GM12878 (cell line): ENCODE measurements around the gene PPP1R1B. TPM values are rescaled to one million over a fixed set of nuclear protein-coding genes. Genes with fewer than 3 reads are reported as not detected.

Source experiments
- ATAC-seq: fragments of 200-7000 bp; cut with Tn5 transposase; 3 replicates; pipeline ENCODE4 v1.9.1; 2020; ENCODE audit warnings: mild to moderate bottlenecking, moderate library complexity
- BruUV-seq: library from RNA; stranded (reverse); fragments of 400-500 nt; replicated peaks from 2 replicates; lab custom pipeline; 2021; lab: Mats Ljungman, UMichigan
- CTCF ChIA-PET: fragments of 300-600 bp; sonication (Branson Sonifier 250); formaldehyde crosslinking; extraction: SDS; loops from one replicate; lab custom pipeline; 2021; ENCODE audit warnings: inconsistent platforms; lab: Yijun Ruan, JAX
- POLR2A ChIA-PET: fragments of 350-600 bp; formaldehyde crosslinking; extraction: SDS; loops from one replicate; lab custom pipeline; 2021; ENCODE audit warnings: inconsistent platforms; lab: Charles Lee
- RAD21 ChIA-PET: fragments of 300-600 bp; sonication (Branson Sonifier 250); formaldehyde crosslinking; loops from one replicate; lab custom pipeline; 2023; ENCODE audit warnings: antibody characterized with exemption; ENCODE audit not compliant: unreplicated experiment; lab: Charles Lee
- SMC1A ChIA-PET: fragments of 300-600 bp; sonication (Branson Sonifier 250); formaldehyde crosslinking; loops from one replicate; lab custom pipeline; 2023; ENCODE audit not compliant: unreplicated experiment, uncharacterized antibody; lab: Charles Lee
- DNase-seq: peaks from one replicate; pipeline ENCODE4 v3.0.0-alpha.2; 2011; ENCODE audit warnings: low read depth, low spot score
- FAIRE-seq: peaks from 3 replicates; lab custom pipeline; 2011; peaks lifted over from hg19 to GRCh38; lab: Jason Lieb, UNC
- H2AFZ ChIP-seq: 2 replicates; pipeline ENCODE4 v1.6.0; 2011; ENCODE audit warnings: low read depth, low read length, control low read depth; ENCODE audit not compliant: control insufficient read depth
- H3K27ac ChIP-seq: 2 replicates; pipeline ENCODE4 v1.5.1; 2011; ENCODE audit warnings: control low read depth; ENCODE audit not compliant: control insufficient read depth, insufficient read depth
- H3K27me3 ChIP-seq, 2 experiments: replicated peaks in 1 of 2; 2 replicates each; pipeline versions ENCODE4 v1.6.0 to v1.6.1; 2011; ENCODE audit warnings: low read length in 1 of 2; ENCODE audit not compliant: control insufficient read depth in 2 of 2, insufficient read depth in 2 of 2
- H3K36me3 ChIP-seq, 2 experiments: 2 replicates each; pipeline ENCODE4 v1.5.1; 2011; ENCODE audit warnings: low read length in 1 of 2; ENCODE audit not compliant: control insufficient read depth in 2 of 2, insufficient read depth in 2 of 2
- H3K4me1 ChIP-seq: 2 replicates; pipeline ENCODE4 v1.6.1; 2011; ENCODE audit warnings: mild to moderate bottlenecking, low read length, moderate library complexity, mixed read lengths; ENCODE audit not compliant: control insufficient read depth, insufficient read depth
- H3K4me2 ChIP-seq: 2 replicates; pipeline ENCODE4 v1.6.0; 2011; ENCODE audit warnings: control low read depth; ENCODE audit not compliant: control insufficient read depth, insufficient read depth
- H3K4me3 ChIP-seq: fragments of 200-600 bp; sonication (generic); 2 replicates; pipeline ENCODE4 v1.5.1; 2016
- H3K79me2 ChIP-seq: 2 replicates; pipeline ENCODE4 v1.6.0; 2011; ENCODE audit warnings: low read length; ENCODE audit not compliant: control insufficient read depth, insufficient read depth
- H3K9ac ChIP-seq: 2 replicates; pipeline ENCODE4 v1.8.0; 2011; ENCODE audit warnings: low read length, control low read depth, mixed read lengths; ENCODE audit not compliant: control insufficient read depth, insufficient read depth
- H3K9me3 ChIP-seq: replicated peaks from 3 replicates; pipeline ENCODE4 v1.5.1; 2011; ENCODE audit warnings: mild to moderate bottlenecking, low read length; ENCODE audit not compliant: control insufficient read depth, insufficient read depth
- H4K20me1 ChIP-seq: 2 replicates; pipeline ENCODE4 v1.6.0; 2011; ENCODE audit not compliant: control insufficient read depth, insufficient read depth
- CHD1 ChIP-seq: IDR thresholded peaks from 2 replicates; pipeline ENCODE4 v1.6.1; 2012; ENCODE audit warnings: low read depth, low read length, improper control_type of control experiment
- EZH2 ChIP-seq: IDR thresholded peaks from 2 replicates; pipeline ENCODE4 v1.6.1; 2012; ENCODE audit warnings: low read depth, mild to moderate bottlenecking, control low read depth, inconsistent platforms, low read length, borderline replicate concordance; ENCODE audit not compliant: control insufficient read depth
- FOS ChIP-seq: IDR thresholded peaks from 3 replicates; pipeline ENCODE4 v1.6.1; 2011; ENCODE audit warnings: borderline replicate concordance; ENCODE audit not compliant: insufficient read length; ENCODE audit errors: extremely low read depth
- GATAD2B ChIP-seq: fragments of 450-650 bp; conservative IDR thresholded peaks from 2 replicates; pipeline ENCODE4 v1.6.1; 2017; ENCODE audit warnings: low read depth, mild to moderate bottlenecking, moderate library complexity
- HDAC6 ChIP-seq: fragments of 200-600 bp; sonication (generic); IDR thresholded peaks from one replicate; pipeline ENCODE4 v1.8.0; 2017; ENCODE audit warnings: antibody characterized with exemption; ENCODE audit not compliant: unreplicated experiment
- IRF5 ChIP-seq: fragments of 450-650 bp; IDR thresholded peaks from 2 replicates; pipeline ENCODE4 v1.6.1; 2017; ENCODE audit warnings: borderline replicate concordance
- JUND ChIP-seq: IDR thresholded peaks from 2 replicates; pipeline ENCODE4 v1.6.1; 2012; ENCODE audit warnings: low read depth, mild to moderate bottlenecking, low read length, improper control_type of control experiment, moderate library complexity
- NFXL1 ChIP-seq: fragments of 450-650 bp; IDR thresholded peaks from 2 replicates; pipeline ENCODE4 v1.6.1; 2017; ENCODE audit warnings: antibody characterized with exemption, mild to moderate bottlenecking, borderline replicate concordance
- NR2F1 ChIP-seq: fragments of 450-650 bp; conservative IDR thresholded peaks from 2 replicates; pipeline ENCODE4 v1.6.1; 2017; ENCODE audit warnings: mild to moderate bottlenecking
- RCOR1 ChIP-seq: conservative IDR thresholded peaks from 2 replicates; pipeline ENCODE4 v1.6.1; 2012; ENCODE audit warnings: low read depth, low read length, improper control_type of control experiment
- SIX5 ChIP-seq: IDR thresholded peaks from 2 replicates; pipeline ENCODE4 v1.6.1; 2011; ENCODE audit warnings: mild to moderate bottlenecking, low read depth, low read length, moderate library complexity; ENCODE audit not compliant: severe bottlenecking
- TCF7 ChIP-seq: IDR thresholded peaks from 2 replicates; pipeline ENCODE4 v1.6.1; 2014; ENCODE audit warnings: antibody characterized with exemption, borderline replicate concordance
- ZBED1 ChIP-seq: IDR thresholded peaks from 2 replicates; pipeline ENCODE4 v1.6.1; 2016; ENCODE audit warnings: borderline replicate concordance
- ZBTB33 ChIP-seq: fragments of 450-650 bp; IDR thresholded peaks from 2 replicates; pipeline ENCODE4 v1.6.1; 2017; ENCODE audit warnings: mild to moderate bottlenecking
- ZSCAN29 ChIP-seq: fragments of 450-650 bp; IDR thresholded peaks from 2 replicates; pipeline ENCODE4 v1.6.1; 2017; ENCODE audit warnings: mild to moderate bottlenecking, moderate library complexity
- WGBS: methylation state at CpG from one replicate; pipeline ENCODE4 v1.1.6; 2016; ENCODE audit warnings: low lambda C conversion rate; ENCODE audit not compliant: insufficient replicate concordance, insufficient coverage; ENCODE audit errors: missing lambda C conversion rate; 5-methylcytosine and 5-hydroxymethylcytosine counted together
- in situ Hi-C: fragments of 300-500 bp; cut with MboI; formaldehyde crosslinking; loops from 9 replicates; pipeline ENCODE4 v1.14.3; 2018; ENCODE audit warnings: mixed read lengths
- intact Hi-C: fragments of 100-400 bp; cut with micrococcal nuclease; formaldehyde crosslinking; loops from one replicate; pipeline ENCODE4 v1.14.2; 2022; ENCODE audit not compliant: unreplicated experiment
- polyA plus RNA-seq, 11 experiments: library from polyadenylated mRNA; depleted of rRNA in 4 of 11; unstranded in 6 of 11; stranded (reverse) in 5 of 11; fragments of >200 nt; fragmentation: Nextera tagmentation in 4 of 11; fragmentation: Illumina TruSeq in 1 of 11; extraction: Ambion mirVana in 4 of 11; extraction: Trizol in 1 of 11; gene quantifications; 1 replicate in 1 of 11; 2 replicates in 10 of 11; pipeline versions ENCODE4 v1.2.1 to v1.2.3, GENCODE V29; 2011 to 2016; ENCODE audit warnings: inconsistent platforms in 2 of 11, missing spikeins in 2 of 11, low read depth in 1 of 11
- total RNA-seq, 4 experiments: library from RNA; depleted of rRNA in 3 of 4; stranded (reverse); fragments of >200 nt in 3 of 4; fragmentation: Illumina TruSeq in 1 of 4; extraction: Trizol in 1 of 4; gene quantifications; 2 replicates each; pipeline versions ENCODE4 v1.2.1 to v1.2.3, GENCODE V29; 2013 to 2021

The PPP1R1B gene
- total and polyA plus RNA-seq, 10 of the 15 experiments (the other 5 are each of a cell fraction or from before 2014, with no cell fraction given) = 0.08 TPM; not detected in 9

- BruUV-seq = no TSS peak
- WGBS = 54% methylated on average over 20 of the region's 20 CpGs
- CTCF ChIA-PET = interaction anchor here (0.6 to 1.3 kb wide), 3 partner anchors 27 to 34 kb away, joined by 3 read pairs; no protein-coding TSS in a partner anchor
- Histone ChIP-seq H3K9me3 (no peaks in the 10 kb centered on the region), H3K4me2 (no peak overlapping the region), H3K9ac (no peak overlapping the region), H3K4me1 (no peaks in the 10 kb centered on the region), H2AFZ (no peak overlapping the region), H3K79me2 (no peaks in the 10 kb centered on the region), H4K20me1 (no peaks in the 10 kb centered on the region), H3K27ac (no peak overlapping the region), H3K4me3 (no peak overlapping the region), H3K27me3 (peaks cover 0 to 4% of the 10 kb centered on the region in 2 experiments; a peak in 2 of 4 replicates), H3K36me3 (no peaks in the 10 kb centered on the region)
- in situ Hi-C loops (no loop called here), intact Hi-C loops (no loop called here)
- no peak for ATAC-seq
- POLR2A ChIA-PET = no interaction called here
- DNase-seq = no peak
- no peak for FAIRE-seq
- SMC1A ChIA-PET = no interaction called here
- TF ChIP-seq ZBED1 (no peak), FOS (no peak), JUND (no peak)
- RAD21 ChIA-PET = no interaction called here
Observed at GRCh38 chr17:39581071-39581758, 45.5 kb upstream of the PPP1R1B start.

- no peaks in the 10 kb centered on the region for H3K4me1 ChIP-seq
- SMC1A ChIA-PET = no interaction called here
- 43% methylated on average over 4 of the region's 4 CpGs for WGBS
- FAIRE-seq (no peak), ATAC-seq (no peak), DNase-seq (no peak)
- H3K9ac ChIP-seq = no peak overlapping the region
- H3K36me3 ChIP-seq = no peaks in the 10 kb centered on the region
- no peaks in the 10 kb centered on the region for H3K9me3 ChIP-seq
- TF ChIP-seq NR2F1 = no peak
- TF ChIP-seq RCOR1 = no peak
- TF ChIP-seq GATAD2B = no peak
- TF ChIP-seq ZSCAN29 = no peak
- no peak for TF ChIP-seq TCF7
- TF ChIP-seq HDAC6 = no peak
- no peak for TF ChIP-seq EZH2
- TF ChIP-seq IRF5 = no peak
- TF ChIP-seq ZBTB33 = no peak
- no peak for TF ChIP-seq NFXL1
- no peak for TF ChIP-seq CHD1
- TF ChIP-seq SIX5 = no peak
- TF ChIP-seq, all 136 proteins: peak for 0
- RAD21 ChIA-PET = no interaction called here
- H3K4me2 ChIP-seq = no peak overlapping the region
- no peak overlapping the region for H3K27ac ChIP-seq
- intact Hi-C loops = no loop called here
- no TSS peak for BruUV-seq
- H4K20me1 ChIP-seq = no peaks in the 10 kb centered on the region
- H3K4me3 ChIP-seq = no peak overlapping the region
- CTCF ChIA-PET = interaction anchor here (0.6 to 1.3 kb wide), 3 partner anchors 27 to 34 kb away, joined by 3 read pairs; no protein-coding TSS in a partner anchor
- H3K79me2 ChIP-seq = no peaks in the 10 kb centered on the region
- H3K27me3 ChIP-seq = peaks cover 0 to 1% of the 10 kb centered on the region in 2 experiments; a peak in 2 of 4 replicates
- POLR2A ChIA-PET = no interaction called here
- no peak overlapping the region for H2AFZ ChIP-seq
- in situ Hi-C loops = no loop called here
Observed at GRCh38 chr17:39581759-39582085, 45.0 kb upstream of the PPP1R1B start.
